BE2C (cell line): ENCODE measurements around the gene FBXO9.
"Not testable (repeated sequence)": the region's sequence is repeated elsewhere in the genome, so short reads cannot be mapped to it uniquely, and the experiment has no call there.

Source experiments
- DNase-seq: peaks from one replicate; pipeline ENCODE4 v3.0.0-alpha.2; 2020
- H3K27me3 ChIP-seq: fragments of 250-450 bp; sonication (Bioruptor Pico); 2 replicates; pipeline ENCODE4 v1.5.1; 2020; ENCODE audit warnings: mild to moderate bottlenecking
- H3K36me3 ChIP-seq: fragments of 250-450 bp; sonication (Bioruptor Pico); 2 replicates; pipeline ENCODE4 v1.5.1; 2020; ENCODE audit warnings: mild to moderate bottlenecking
- H3K4me1 ChIP-seq: fragments of 250-450 bp; sonication (Bioruptor Pico); 2 replicates; pipeline ENCODE4 v1.5.1; 2020
- H3K4me3 ChIP-seq: 2 replicates; pipeline ENCODE4 v1.5.1; 2011; ENCODE audit warnings: low read depth, low read length
- H3K9me3 ChIP-seq: fragments of 250-450 bp; sonication (Bioruptor Pico); 2 replicates; pipeline ENCODE4 v1.5.1; 2020
- CTCF ChIP-seq: IDR thresholded peaks from 2 replicates; pipeline ENCODE4 v1.5.1; 2012; ENCODE audit warnings: mild to moderate bottlenecking, low read depth, low read length

FBXO9 gene

GRCh38 chr6:53049415-53049814, 15.8 kb upstream of the FBXO9 start:
- no peaks in the 10 kb centered on the region; the same call in 1 of the 2 replicates for H3K36me3 ChIP-seq
- H3K9me3 ChIP-seq = no peaks in the 10 kb centered on the region
- no peaks in the 10 kb centered on the region for H3K27me3 ChIP-seq
- no peak for TF ChIP-seq CTCF
- H3K4me3 ChIP-seq = no peak overlapping the region
- no peak for DNase-seq
- no peaks in the 10 kb centered on the region for H3K4me1 ChIP-seq

DNA sequence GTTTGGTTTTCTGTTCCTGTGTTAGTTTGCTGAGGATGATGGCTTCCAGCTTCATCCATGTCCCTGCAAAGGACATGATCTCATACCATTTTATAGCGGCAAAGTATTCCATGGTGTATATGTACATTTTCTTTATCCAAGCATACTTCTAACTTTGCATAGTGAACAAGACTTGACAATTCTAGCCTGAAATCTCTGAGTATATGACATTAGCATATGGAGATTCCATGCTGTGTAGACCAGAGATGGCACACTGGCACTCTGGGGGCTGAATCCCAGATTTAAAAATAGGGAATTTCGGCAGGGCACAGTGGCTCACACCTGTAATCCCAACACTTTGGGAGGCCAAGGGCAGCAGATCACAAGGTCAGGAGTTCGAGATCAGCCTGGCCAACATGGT, 13.1 kb upstream of the FBXO9 start:
- H3K27me3 ChIP-seq, H3K4me1 ChIP-seq, H3K9me3 ChIP-seq, DNase-seq, H3K36me3 ChIP-seq, H3K4me3 ChIP-seq: not testable (repeated sequence)

DNA sequence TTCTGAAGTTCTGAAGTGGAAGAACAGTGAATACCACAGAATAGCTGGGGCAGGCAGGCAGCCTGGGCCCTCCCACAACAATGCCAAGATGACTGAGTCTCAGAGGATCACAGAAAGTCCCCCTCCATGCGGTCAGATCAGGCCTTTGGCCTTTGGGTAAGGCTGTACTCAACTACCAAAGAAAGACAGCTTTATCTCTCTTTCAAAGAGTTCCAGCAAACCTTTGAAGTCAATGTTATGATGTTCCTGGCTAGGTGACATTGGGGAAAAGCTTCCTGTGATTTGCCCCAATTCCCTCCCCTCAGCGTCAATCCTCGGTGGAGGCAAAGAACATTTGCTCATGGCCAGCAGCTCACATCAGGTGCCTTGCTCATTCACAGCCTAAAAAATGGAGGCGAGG, 10.7 kb upstream of the FBXO9 start:
- Histone ChIP-seq H3K4me3 (no peak overlapping the region), H3K9me3 (no peaks in the 10 kb centered on the region), H3K4me1 (no peaks in the 10 kb centered on the region; the same call in 1 of the 2 replicates), H3K36me3 (no peaks in the 10 kb centered on the region; the same call in 1 of the 2 replicates), H3K27me3 (no peaks in the 10 kb centered on the region)
- no peak for DNase-seq
- no peak for TF ChIP-seq CTCF

DNA sequence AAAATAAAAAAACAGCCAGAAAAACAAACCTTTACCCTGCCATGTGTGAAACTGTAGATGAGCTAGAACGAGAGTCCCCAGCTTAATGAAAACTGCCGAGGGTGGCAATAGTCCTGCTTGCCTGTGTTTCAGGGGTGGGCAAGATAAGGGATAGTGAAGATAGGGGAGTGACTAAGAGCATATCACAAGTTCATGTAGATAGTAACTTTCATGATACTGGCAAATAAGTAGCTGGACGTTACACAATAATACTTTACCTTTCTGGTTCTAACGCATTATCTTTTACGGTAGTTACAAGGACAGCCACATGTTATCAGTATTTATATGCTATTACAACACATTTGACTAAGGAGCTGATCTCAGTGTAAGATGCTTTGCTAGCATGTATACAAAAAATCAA, 9.3 kb upstream of the FBXO9 start:
- H3K4me1 ChIP-seq = no peaks in the 10 kb centered on the region; the same call in 1 of the 2 replicates
- no peaks in the 10 kb centered on the region for H3K9me3 ChIP-seq
- H3K4me3 ChIP-seq = no peak overlapping the region
- DNase-seq = no peak
- no peaks in the 10 kb centered on the region; the same call in 1 of the 2 replicates for H3K36me3 ChIP-seq
- H3K27me3 ChIP-seq = no peaks in the 10 kb centered on the region
- no peak for TF ChIP-seq CTCF

- H3K4me1 ChIP-seq = no peaks in the 10 kb centered on the region; the same call in 1 of the 2 replicates
- no peaks in the 10 kb centered on the region for H3K9me3 ChIP-seq
- H3K27me3 ChIP-seq = no peaks in the 10 kb centered on the region
- no peak for DNase-seq
- no peak for TF ChIP-seq CTCF
- no peaks in the 10 kb centered on the region; the same call in 1 of the 2 replicates for H3K36me3 ChIP-seq
- H3K4me3 ChIP-seq = no peak overlapping the region
Observed at GRCh38 chr6:53056273-53056672, 8.9 kb upstream of the FBXO9 start.

- Histone ChIP-seq H3K27me3 (no peaks in the 10 kb centered on the region), H3K4me1 (peaks cover 5% of the 10 kb centered on the region), H3K9me3 (no peaks in the 10 kb centered on the region), H3K4me3 (no peak overlapping the region), H3K36me3 (no peaks in the 10 kb centered on the region)
- DNase-seq = no peak
- no peak for TF ChIP-seq CTCF
Observed at GRCh38 chr6:53058388-53059195, 6.6 kb upstream of the FBXO9 start.
